Osteoblast (primary cell): ENCODE measurements around the gene TTLL10. TPM values are rescaled to one million over a fixed set of nuclear protein-coding genes. Genes with fewer than 3 reads are reported as not detected.
A peak's percentile ranks its signal among the peaks of the same experiment; 100 is the strongest.

ENCODE experiments used
- DNase-seq: peaks from one replicate; pipeline ENCODE4 v3.0.0; 2011; ENCODE audit warnings: low spot score, mixed read lengths; ENCODE audit not compliant: insufficient read length; ENCODE audit errors: missing footprints
- H2AFZ ChIP-seq: 2 replicates; pipeline ENCODE4 v1.6.0; 2011; ENCODE audit warnings: mild to moderate bottlenecking, low read length
- H3K27ac ChIP-seq: 2 replicates; pipeline ENCODE4 v1.5.1; 2011; ENCODE audit warnings: mild to moderate bottlenecking, low read depth, low read length, moderate library complexity
- H3K27me3 ChIP-seq: 2 replicates; pipeline ENCODE4 v1.6.0; 2012; ENCODE audit warnings: mild to moderate bottlenecking, control low read depth, inconsistent platforms, low read length, moderate library complexity; ENCODE audit not compliant: insufficient read depth
- H3K36me3 ChIP-seq: 2 replicates; pipeline ENCODE4 v1.5.1; 2011; ENCODE audit warnings: mild to moderate bottlenecking, low read length, control low read depth, moderate library complexity; ENCODE audit not compliant: insufficient read depth
- H3K4me1 ChIP-seq: 2 replicates; pipeline ENCODE4 v1.5.1; 2011; ENCODE audit warnings: mild to moderate bottlenecking, low read length, control low read depth, moderate library complexity; ENCODE audit not compliant: insufficient read depth
- H3K4me2 ChIP-seq: 2 replicates; pipeline ENCODE4 v1.6.0; 2011; ENCODE audit warnings: mild to moderate bottlenecking, low read length; ENCODE audit not compliant: insufficient read depth
- H3K4me3 ChIP-seq: fragments of 200-600 bp; sonication (generic); 3 replicates; pipeline ENCODE4 v1.5.1; 2012; ENCODE audit warnings: mild to moderate bottlenecking, low read length, inconsistent platforms; ENCODE audit not compliant: insufficient read depth
- H3K79me2 ChIP-seq: 2 replicates; pipeline ENCODE4 v1.6.0; 2012; ENCODE audit warnings: mild to moderate bottlenecking, low read length, control low read depth, inconsistent platforms; ENCODE audit not compliant: insufficient read depth
- H3K9me3 ChIP-seq: 2 replicates; pipeline ENCODE4 v1.5.1; 2011; ENCODE audit warnings: low read depth, low read length, control low read depth
- H4K20me1 ChIP-seq: 2 replicates; pipeline ENCODE4 v1.6.0; 2012; ENCODE audit warnings: mild to moderate bottlenecking, low read length, control low read depth; ENCODE audit not compliant: insufficient read depth
- CTCF ChIP-seq: IDR thresholded peaks from 2 replicates; pipeline ENCODE4 v1.5.1; 2011; ENCODE audit warnings: mild to moderate bottlenecking, low read depth, low read length, moderate library complexity; ENCODE audit errors: extremely low read depth
- total RNA-seq: library from RNA; depleted of rRNA; stranded (reverse); fragments of >200 nt; gene quantifications from 2 replicates; pipeline ENCODE4 v1.2.3, GENCODE V29; 2012

TTLL10 gene
- total RNA-seq, 1 donor, result not detected

GRCh38 chr1:1236945-1237873, 63.5 kb downstream of the TTLL10 start:
- TF ChIP-seq CTCF, result no peak
- Histone ChIP-seq H2AFZ (no peak overlapping the region), H3K27me3 (peaks cover 25% of the 10 kb centered on the region), H3K9me3 (no peaks in the 10 kb centered on the region), H4K20me1 (peaks cover 4% of the 10 kb centered on the region), H3K4me3 (no peak overlapping the region), H3K4me1 (no peaks in the 10 kb centered on the region), H3K36me3 (no peaks in the 10 kb centered on the region), H3K4me2 (no peak overlapping the region), H3K79me2 (peaks cover 18% of the 10 kb centered on the region), H3K27ac (no peak overlapping the region)
- DNase-seq, result peak; percentile 88

GRCh38 chr1:1237874-1238701, 64.4 kb downstream of the TTLL10 start:
- no peaks in the 10 kb centered on the region for H3K9me3 ChIP-seq
- H4K20me1 ChIP-seq, result peaks cover 7% of the 10 kb centered on the region
- no peak overlapping the region for H2AFZ ChIP-seq
- H3K27ac ChIP-seq, result no peak overlapping the region
- no peaks in the 10 kb centered on the region for H3K36me3 ChIP-seq
- no peaks in the 10 kb centered on the region for H3K4me1 ChIP-seq
- DNase-seq, result peak; percentile 96
- H3K79me2 ChIP-seq, result peaks cover 11% of the 10 kb centered on the region
- peaks cover 25% of the 10 kb centered on the region for H3K27me3 ChIP-seq
- H3K4me2 ChIP-seq, result no peak overlapping the region
- TF ChIP-seq CTCF, result no peak
- no peak overlapping the region for H3K4me3 ChIP-seq

- H3K27me3 ChIP-seq, result peaks cover 25% of the 10 kb centered on the region
- no peak overlapping the region for H3K4me2 ChIP-seq
- no peak overlapping the region for H3K27ac ChIP-seq
- H3K4me3 ChIP-seq, result no peak overlapping the region
- no peaks in the 10 kb centered on the region for H3K36me3 ChIP-seq
- peaks cover 7% of the 10 kb centered on the region for H4K20me1 ChIP-seq
- H3K4me1 ChIP-seq, result no peaks in the 10 kb centered on the region
- H3K9me3 ChIP-seq, result no peaks in the 10 kb centered on the region
- no peak for TF ChIP-seq CTCF
- peaks cover 4% of the 10 kb centered on the region for H3K79me2 ChIP-seq
- peak; percentile 93 for DNase-seq
- no peak overlapping the region for H2AFZ ChIP-seq
These were observed 65.1 kb downstream of the TTLL10 start for GRCh38 chr1:1238702-1239178.
